ENCODE measurements around the gene LAMP1.
"Not testable (repeated sequence)": the region's sequence is repeated elsewhere in the genome, so short reads cannot be mapped to it uniquely, and the experiment has no call there.

The LAMP1 gene

GRCh38 chr13:113327766-113328471, 30.9 kb downstream of the LAMP1 start:
- no peak for DNase-seq (ENCODE audit: low read depth)

GRCh38 chr13:113328851-113329250, 31.8 kb downstream of the LAMP1 start:
- DNase-seq (ENCODE audit: low read depth): no peak

- DNase-seq (ENCODE audit: low read depth): no peak
These were observed 32.7 kb downstream of the LAMP1 start for GRCh38 chr13:113329656-113330312.

- no peak for DNase-seq (ENCODE audit: low read depth)
These were observed 35.6 kb downstream of the LAMP1 start for GRCh38 chr13:113332615-113333014.

- DNase-seq (ENCODE audit: low read depth): no peak
These were observed 36.0 kb downstream of the LAMP1 start for GRCh38 chr13:113333076-113333475.

- DNase-seq (ENCODE audit: low read depth): no peak
These were observed 40.5 kb downstream of the LAMP1 start for GRCh38 chr13:113337556-113337955.

- DNase-seq (ENCODE audit: low read depth): no peak
These were observed 40.9 kb downstream of the LAMP1 start for GRCh38 chr13:113337976-113338375.

GRCh38 chr13:113338451-113338850, 41.4 kb downstream of the LAMP1 start:
- DNase-seq (ENCODE audit: low read depth): no peak

- DNase-seq (ENCODE audit: low read depth): no peak
These were observed 46.0 kb downstream of the LAMP1 start for GRCh38 chr13:113342820-113343691.

GRCh38 chr13:113343692-113343968, 46.6 kb downstream of the LAMP1 start:
- no peak for DNase-seq (ENCODE audit: low read depth)

- DNase-seq (ENCODE audit: low read depth): no peak
These were observed 48.4 kb downstream of the LAMP1 start for GRCh38 chr13:113345486-113345885.

- not testable (repeated sequence) for DNase-seq (ENCODE audit: low read depth)
These were observed 50.7 kb downstream of the LAMP1 start for GRCh38 chr13:113347736-113348225.

- no peak for DNase-seq (ENCODE audit: low read depth)
These were observed 51.6 kb downstream of the LAMP1 start for GRCh38 chr13:113348591-113348990.

GRCh38 chr13:113349050-113349449, 52.0 kb downstream of the LAMP1 start:
- DNase-seq (ENCODE audit: low read depth): no peak

GRCh38 chr13:113349491-113349890, 52.5 kb downstream of the LAMP1 start:
- DNase-seq (ENCODE audit: low read depth): no peak

- no peak for DNase-seq (ENCODE audit: low read depth)
These were observed 53.3 kb downstream of the LAMP1 start for GRCh38 chr13:113350065-113350937.

GRCh38 chr13:113350938-113351335, 53.9 kb downstream of the LAMP1 start:
- DNase-seq (ENCODE audit: low read depth): no peak

- DNase-seq (ENCODE audit: low read depth): no peak
These were observed 54.5 kb downstream of the LAMP1 start for GRCh38 chr13:113351514-113352026.

GRCh38 chr13:113353254-113353653, 56.2 kb downstream of the LAMP1 start:
- no peak for DNase-seq (ENCODE audit: low read depth)

GRCh38 chr13:113354831-113355610, 58.0 kb downstream of the LAMP1 start:
- no peak for DNase-seq (ENCODE audit: low read depth)

GRCh38 chr13:113355621-113356020, 58.6 kb downstream of the LAMP1 start:
- DNase-seq (ENCODE audit: low read depth): no peak

Measured in stimulated activated CD8-positive, alpha-beta memory T cell treated with anti-CD3 and anti-CD28 coated beads, Interleukin-12 subunit alpha, Interleukin-12 subunit beta, amount 100 ng/mL, for 1 hour (primary cell).